ENCODE results near the gene CEP170B.
"Not testable (repeated sequence)": the region's sequence is repeated elsewhere in the genome, so short reads cannot be mapped to it uniquely, and the experiment has no call there.

Gene CEP170B

GRCh38 chr14:104844306-104845032 lies 20.6 kb upstream of the CEP170B start:
- DNase-seq: no peak

GRCh38 chr14:104845033-104845666 lies 19.9 kb upstream of the CEP170B start:
- DNase-seq: no peak

- DNase-seq: no peak
Measured at GRCh38 chr14:104845834-104846441, 19.1 kb upstream of the CEP170B start.

DNA sequence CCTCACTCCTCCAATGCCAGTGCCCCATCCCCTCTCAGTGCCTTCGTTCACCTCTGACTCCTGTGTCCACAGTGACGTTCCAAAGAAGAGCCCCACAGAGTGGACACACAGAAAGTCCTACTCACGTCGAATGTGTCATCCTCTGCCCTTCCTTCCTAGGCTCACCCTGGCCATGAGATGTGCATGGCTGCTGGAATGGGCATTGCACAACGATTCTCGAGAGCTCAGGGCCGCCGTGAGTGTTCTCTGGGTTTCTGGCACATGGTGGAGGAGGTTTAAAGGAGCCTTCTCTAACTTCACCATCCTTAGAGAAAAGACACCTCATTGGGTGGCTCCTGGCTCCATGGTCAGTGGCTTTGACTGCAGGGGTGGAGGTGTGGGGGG lies 12.8 kb upstream of the CEP170B start:
- DNase-seq: no peak

GRCh38 chr14:104855532-104856090 lies 9.5 kb upstream of the CEP170B start:
- no peak for DNase-seq

- no peak for DNase-seq
Measured at GRCh38 chr14:104856157-104856868, 8.8 kb upstream of the CEP170B start.

GRCh38 chr14:104856869-104857860 lies 7.9 kb upstream of the CEP170B start:
- DNase-seq: no peak

GRCh38 chr14:104857931-104858330 lies 7.1 kb upstream of the CEP170B start:
- not testable (repeated sequence) for DNase-seq

DNA sequence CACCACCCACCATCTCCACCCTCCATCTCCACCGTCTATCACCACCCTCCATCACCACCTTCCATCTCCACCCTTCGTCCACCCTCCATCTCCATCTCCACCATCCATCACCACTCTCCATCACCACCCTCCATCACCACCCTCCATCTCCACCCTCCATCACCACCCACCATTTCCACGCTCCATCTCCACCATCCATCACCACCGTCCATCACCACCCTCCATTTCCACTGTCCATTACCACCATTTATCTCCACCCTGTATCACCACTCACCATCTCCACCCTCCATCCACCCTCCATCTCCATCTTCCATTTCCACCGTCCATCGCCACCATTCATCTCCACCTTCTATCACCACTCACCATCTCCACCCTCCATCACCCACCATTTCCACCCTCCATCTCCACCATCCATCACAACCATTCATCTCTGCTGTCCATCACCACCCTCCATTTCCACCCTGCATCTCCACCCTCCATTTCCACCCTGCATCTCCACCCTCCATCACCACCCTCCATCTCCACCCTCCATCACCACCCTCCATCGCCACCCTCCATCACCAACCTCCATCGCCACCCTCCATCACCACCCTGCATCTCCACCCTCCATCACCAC lies 6.1 kb upstream of the CEP170B start:
- DNase-seq: no peak

- DNase-seq: no peak
Measured at GRCh38 chr14:104859900-104860299, 5.2 kb upstream of the CEP170B start.

DNA sequence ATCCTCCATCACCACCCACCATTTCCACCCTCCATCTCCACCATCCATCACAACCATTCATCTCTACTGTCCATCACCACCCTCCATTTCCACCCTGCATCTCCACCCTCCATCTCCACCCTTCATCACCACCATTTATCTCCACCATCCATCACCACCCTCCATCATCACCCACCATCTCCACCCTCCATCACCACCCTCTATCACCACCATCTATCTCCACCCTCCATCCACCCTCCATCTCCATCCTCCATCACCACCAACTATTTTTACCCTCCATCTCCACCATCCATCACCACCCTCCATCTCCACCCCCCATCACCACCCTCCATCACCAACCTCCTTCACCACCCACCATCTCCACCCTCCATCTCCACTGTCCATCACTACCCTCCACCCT lies 4.7 kb upstream of the CEP170B start:
- no peak for DNase-seq

DNA sequence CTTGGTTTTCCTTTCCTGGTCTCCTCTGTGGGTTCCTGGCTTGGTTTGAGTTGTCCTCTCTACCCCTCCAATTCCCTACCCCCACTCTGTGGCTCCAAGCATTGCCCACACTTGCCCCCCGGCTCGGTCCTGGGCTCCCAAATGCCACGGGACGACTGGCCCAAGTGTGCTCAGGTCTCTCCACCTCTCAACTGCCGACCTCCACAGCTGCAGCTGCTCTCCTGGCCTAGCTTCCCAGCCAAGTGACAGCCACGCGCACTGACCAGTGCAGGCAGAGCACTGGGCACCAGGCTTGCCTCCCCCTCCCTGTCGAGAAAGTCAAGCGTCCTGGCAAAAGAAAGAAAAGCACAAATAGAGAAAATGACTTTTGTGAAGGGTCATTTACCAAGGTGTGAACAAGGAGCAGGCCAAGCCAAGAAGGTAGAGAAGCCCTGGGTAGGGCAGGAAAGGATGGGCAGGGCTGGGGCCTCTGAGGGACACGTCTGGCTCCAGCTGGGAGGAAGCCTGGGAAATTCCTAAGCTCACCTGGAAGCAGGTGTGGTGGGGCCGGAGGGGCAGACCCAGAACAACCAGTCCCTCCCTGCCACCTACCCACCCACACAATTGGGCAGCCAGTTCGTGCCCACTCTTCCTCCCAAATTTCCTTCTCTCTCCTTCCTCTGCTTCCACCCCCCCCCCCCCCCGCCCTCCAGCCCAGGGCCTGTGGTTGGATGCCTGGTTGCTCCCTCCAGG lies 1.8 kb upstream of the CEP170B start:
- peak; percentile 13 for DNase-seq

GRCh38 chr14:104863923-104864266 lies 1.2 kb upstream of the CEP170B start:
- no peak for DNase-seq

- DNase-seq: peak; percentile 25
Measured at GRCh38 chr14:104864267-104865080, 594 bp upstream of the CEP170B start.

DNA sequence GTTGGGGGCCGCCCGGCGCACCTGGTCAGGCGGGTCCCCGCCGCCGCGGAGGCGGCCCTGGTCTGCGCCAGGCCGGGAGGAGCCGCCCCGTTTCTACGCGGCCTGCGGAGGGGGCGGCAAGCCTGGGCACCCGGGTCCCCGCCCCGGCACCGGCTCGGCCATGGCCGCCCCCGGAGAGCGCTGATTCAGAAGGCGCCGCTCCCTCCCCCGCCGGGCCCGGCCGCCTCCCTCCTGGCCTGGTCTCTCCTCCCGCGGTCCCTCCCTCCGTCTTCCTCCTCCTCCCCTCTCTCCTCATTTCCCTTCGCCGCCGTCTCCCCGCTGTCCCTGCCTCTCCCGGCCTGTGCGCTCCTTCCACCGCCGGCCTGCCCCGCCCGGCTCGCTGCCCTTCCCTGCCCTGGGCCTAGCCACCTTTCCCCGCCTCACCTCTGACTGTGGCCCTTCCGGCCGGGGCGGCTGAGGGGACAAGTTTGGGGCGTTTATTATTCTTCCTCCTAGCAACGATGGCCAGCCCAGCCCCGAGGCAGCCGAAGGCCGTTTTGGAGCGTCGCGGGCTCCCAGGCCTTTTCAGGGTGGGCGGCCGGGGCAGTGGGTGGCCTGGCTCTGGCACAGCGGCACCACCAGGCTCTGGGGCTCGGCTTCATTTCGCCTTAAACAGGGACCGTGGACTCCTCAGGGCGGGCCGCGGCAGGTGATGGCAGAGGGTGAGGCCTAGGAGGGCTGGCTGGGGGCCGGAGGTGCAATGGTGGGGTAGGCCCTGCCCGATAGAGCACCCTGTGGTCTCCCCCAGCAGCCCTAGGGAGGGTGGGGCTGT lies 768 bp downstream of the CEP170B start:
- peak; percentile 70 for DNase-seq

- peak; percentile 12 for DNase-seq
Measured at GRCh38 chr14:104866451-104867370, 1.6 kb downstream of the CEP170B start.

DNA sequence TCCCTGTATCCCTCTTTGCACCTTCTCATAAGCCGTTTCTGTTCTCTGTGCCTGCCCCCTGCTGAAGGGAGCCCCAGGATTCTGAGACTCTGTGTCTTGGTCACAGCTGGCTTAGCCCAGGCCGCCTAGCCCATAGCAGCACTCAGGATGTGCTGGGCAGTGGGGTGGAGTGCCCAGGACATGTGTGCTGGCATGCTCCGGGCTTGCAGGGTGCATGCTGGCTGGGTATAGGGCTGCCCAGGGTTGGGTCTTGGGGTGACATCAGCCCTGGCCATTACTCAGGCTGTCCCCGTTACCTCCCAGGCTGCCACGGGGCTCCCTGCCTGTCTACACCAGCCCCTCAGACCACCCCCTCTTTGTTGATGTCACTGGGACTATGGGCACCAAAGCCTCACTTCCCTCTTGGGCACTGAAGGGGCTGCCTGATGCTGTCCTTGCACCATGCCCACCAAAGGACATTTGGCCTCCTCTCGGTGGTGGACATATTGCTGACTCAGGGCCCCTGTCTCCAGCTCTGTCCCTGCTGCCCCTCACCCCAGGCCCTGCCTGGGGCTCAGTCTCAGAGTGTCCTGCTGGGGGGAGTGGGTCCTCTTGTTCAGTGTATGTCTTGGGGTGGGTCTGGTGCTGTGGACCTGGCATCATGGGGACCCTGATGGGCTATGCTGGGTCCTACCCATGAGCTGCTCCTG lies 2.4 kb downstream of the CEP170B start:
- DNase-seq: peak; percentile 16
